Lower lobe of right lung (tissue), 2 donors: ENCODE results near the gene FBN1. TPM values are rescaled to one million over a fixed set of nuclear protein-coding genes. Genes with fewer than 3 reads are reported as not detected.

Source experiments
- ATAC-seq, 2 donors: fragments of 200-7000 bp; cut with Tn5 transposase; one replicate each; pipeline ENCODE4 v1.9.1; 2020 to 2022; ENCODE audit warnings: mild to moderate bottlenecking in 2 of 2, moderate library complexity in 2 of 2
- DNase-seq: peaks from one replicate; pipeline ENCODE4 v3.0.0-alpha.2; 2020
- H3K27ac ChIP-seq: fragments of 200-600 bp; one replicate; pipeline ENCODE4 v1.8.0; 2022
- H3K27me3 ChIP-seq: fragments of 200-600 bp; one replicate; pipeline ENCODE4 v1.8.0; 2022; ENCODE audit warnings: low read depth
- H3K36me3 ChIP-seq: fragments of 200-600 bp; one replicate; pipeline ENCODE4 v1.8.0; 2022; ENCODE audit warnings: mild to moderate bottlenecking
- H3K4me1 ChIP-seq: fragments of 200-600 bp; one replicate; pipeline ENCODE4 v1.8.0; 2022
- H3K4me3 ChIP-seq: fragments of 200-600 bp; one replicate; pipeline ENCODE4 v1.8.0; 2022; ENCODE audit warnings: mild to moderate bottlenecking
- H3K9me3 ChIP-seq: fragments of 200-600 bp; one replicate; pipeline ENCODE4 v1.8.0; 2022
- intact Hi-C: fragments of 100-400 bp; cut with DNase I; formaldehyde crosslinking; loops from one replicate; pipeline ENCODE4 v1.11.0; 2022
- total RNA-seq: library from RNA; stranded (reverse); fragmentation: NEBNext Ultra II Directional; extraction: Animal tissue kit (Norgen Biotek cat#: 25700); gene quantifications from one replicate; pipeline ENCODE4 v1.2.1, GENCODE V29; 2021
- TF ChIP-seq, protein P1 (sequence below): fragments of 200-600 bp; IDR thresholded peaks from one replicate; pipeline ENCODE4 v1.8.0; 2022; ENCODE audit warnings: antibody characterized with exemption, mild to moderate bottlenecking
- donor health status: DM: no; HTN: yes; CAD: no; lungs with severe emphysema.

The FBN1 gene
- total RNA-seq, 1 donor from 2014 or later = 75.3 TPM

- no peak overlapping the region for H3K4me3 ChIP-seq
- intact Hi-C loops = no loop called here
- H3K4me1 ChIP-seq = peaks cover 7% of the 10 kb centered on the region
- H3K27ac ChIP-seq = no peak overlapping the region
- DNase-seq = no peak
- TF ChIP-seq, protein P1, sequence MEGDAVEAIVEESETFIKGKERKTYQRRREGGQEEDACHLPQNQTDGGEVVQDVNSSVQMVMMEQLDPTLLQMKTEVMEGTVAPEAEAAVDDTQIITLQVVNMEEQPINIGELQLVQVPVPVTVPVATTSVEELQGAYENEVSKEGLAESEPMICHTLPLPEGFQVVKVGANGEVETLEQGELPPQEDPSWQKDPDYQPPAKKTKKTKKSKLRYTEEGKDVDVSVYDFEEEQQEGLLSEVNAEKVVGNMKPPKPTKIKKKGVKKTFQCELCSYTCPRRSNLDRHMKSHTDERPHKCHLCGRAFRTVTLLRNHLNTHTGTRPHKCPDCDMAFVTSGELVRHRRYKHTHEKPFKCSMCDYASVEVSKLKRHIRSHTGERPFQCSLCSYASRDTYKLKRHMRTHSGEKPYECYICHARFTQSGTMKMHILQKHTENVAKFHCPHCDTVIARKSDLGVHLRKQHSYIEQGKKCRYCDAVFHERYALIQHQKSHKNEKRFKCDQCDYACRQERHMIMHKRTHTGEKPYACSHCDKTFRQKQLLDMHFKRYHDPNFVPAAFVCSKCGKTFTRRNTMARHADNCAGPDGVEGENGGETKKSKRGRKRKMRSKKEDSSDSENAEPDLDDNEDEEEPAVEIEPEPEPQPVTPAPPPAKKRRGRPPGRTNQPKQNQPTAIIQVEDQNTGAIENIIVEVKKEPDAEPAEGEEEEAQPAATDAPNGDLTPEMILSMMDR = no peak
- H3K36me3 ChIP-seq = no peaks in the 10 kb centered on the region
- ATAC-seq = no peak
- H3K27me3 ChIP-seq = no peaks in the 10 kb centered on the region
- no peaks in the 10 kb centered on the region for H3K9me3 ChIP-seq
These were observed 283.8 kb downstream of the FBN1 start for GRCh38 chr15:48361685-48362084.

GRCh38 chr15:48360841-48361240 is 284.7 kb downstream of the FBN1 start:
- ATAC-seq (no peak), DNase-seq (no peak)
- Histone ChIP-seq H3K27ac (no peak overlapping the region), H3K4me3 (no peak overlapping the region), H3K4me1 (peaks cover 7% of the 10 kb centered on the region), H3K36me3 (no peaks in the 10 kb centered on the region), H3K9me3 (no peaks in the 10 kb centered on the region), H3K27me3 (no peaks in the 10 kb centered on the region)
- intact Hi-C loops = no loop called here
- TF ChIP-seq, protein P1 = no peak

Other genes starting within 250 kb of the FBN1 start
- gene CEP152, start 165.4 kb upstream of the FBN1 start, total RNA-seq = 6.5 TPM
- 84.0 TPM for gene EID1, start 232.4 kb upstream of the FBN1 start, total RNA-seq